ENCODE measurements around the gene TBX18.

- TF ChIP-seq CTCF (IDR thresholded peaks at IDR 0.05) (no peak), POLR2AphosphoS5 (IDR thresholded peaks at IDR 0.05) (no peak)
Observed at GRCh38 chr6:84811351-84811750, 47.0 kb upstream of the TBX18 start.

All from breast epithelium (tissue), 3 donors.